Astrocyte (in vitro differentiated cells and primary cell): Measurements from ENCODE around the gene AMMECR1.

Experiments used
- EZH2 ChIP-seq: IDR thresholded peaks from 2 replicates; pipeline ENCODE4 v1.6.1; 2012; ENCODE audit warnings: mild to moderate bottlenecking, low read length, inconsistent platforms; ENCODE audit not compliant: insufficient read depth
- TF ChIP-seq, protein P1 (sequence below): IDR thresholded peaks from 2 replicates; pipeline ENCODE4 v1.5.1; 2011; ENCODE audit warnings: low read depth, mild to moderate bottlenecking, inconsistent platforms, low read length, moderate library complexity; ENCODE audit not compliant: insufficient read depth

GRCh38 chrX:110268886-110269285 is 49.0 kb downstream of the AMMECR1 start:
- TF ChIP-seq, protein P1, sequence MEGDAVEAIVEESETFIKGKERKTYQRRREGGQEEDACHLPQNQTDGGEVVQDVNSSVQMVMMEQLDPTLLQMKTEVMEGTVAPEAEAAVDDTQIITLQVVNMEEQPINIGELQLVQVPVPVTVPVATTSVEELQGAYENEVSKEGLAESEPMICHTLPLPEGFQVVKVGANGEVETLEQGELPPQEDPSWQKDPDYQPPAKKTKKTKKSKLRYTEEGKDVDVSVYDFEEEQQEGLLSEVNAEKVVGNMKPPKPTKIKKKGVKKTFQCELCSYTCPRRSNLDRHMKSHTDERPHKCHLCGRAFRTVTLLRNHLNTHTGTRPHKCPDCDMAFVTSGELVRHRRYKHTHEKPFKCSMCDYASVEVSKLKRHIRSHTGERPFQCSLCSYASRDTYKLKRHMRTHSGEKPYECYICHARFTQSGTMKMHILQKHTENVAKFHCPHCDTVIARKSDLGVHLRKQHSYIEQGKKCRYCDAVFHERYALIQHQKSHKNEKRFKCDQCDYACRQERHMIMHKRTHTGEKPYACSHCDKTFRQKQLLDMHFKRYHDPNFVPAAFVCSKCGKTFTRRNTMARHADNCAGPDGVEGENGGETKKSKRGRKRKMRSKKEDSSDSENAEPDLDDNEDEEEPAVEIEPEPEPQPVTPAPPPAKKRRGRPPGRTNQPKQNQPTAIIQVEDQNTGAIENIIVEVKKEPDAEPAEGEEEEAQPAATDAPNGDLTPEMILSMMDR, result no peak
- no peak for TF ChIP-seq EZH2
